Activated CD8-positive, alpha-beta T cell treated with anti-CD3 and anti-CD28 coated beads, Interleukin-2, amount 10 ng/mL, durations not matched to agents 7 days and 5 days (primary cell): ENCODE measurements around the gene PCAT6. TPM values are rescaled to one million over a fixed set of nuclear protein-coding genes. Genes with fewer than 3 reads are reported as not detected.

Experiments
- ATAC-seq: fragments of 150-1000 bp; cut with Tn5 transposase; one replicate; pipeline ENCODE4 v1.10.0; 2021; ENCODE audit warnings: moderate library complexity
- CTCF ChIA-PET: fragments of 350-600 bp; sonication (Branson Sonifier 250); formaldehyde crosslinking; loops from one replicate; lab custom pipeline; 2021; ENCODE audit warnings: antibody characterized with exemption; lab: Charles Lee
- POLR2A ChIA-PET: fragments of 350-600 bp; sonication (Branson Sonifier 250); formaldehyde crosslinking; loops from one replicate; lab custom pipeline; 2021; ENCODE audit warnings: antibody characterized with exemption; lab: Charles Lee
- DNase-seq: peaks from one replicate; pipeline ENCODE4 v3.0.0-alpha.2; 2020
- H3K27ac Mint-ChIP-seq: one replicate; pipeline ENCODE4 v1.8.0; 2021; ENCODE audit warnings: mild to moderate bottlenecking, mixed read lengths
- H3K27me3 Mint-ChIP-seq: one replicate; pipeline ENCODE4 v1.8.0; 2021; ENCODE audit warnings: low read depth, mixed read lengths
- H3K36me3 Mint-ChIP-seq: one replicate; pipeline ENCODE4 v1.8.0; 2021; ENCODE audit warnings: low read depth, mixed read lengths
- H3K4me1 Mint-ChIP-seq: one replicate; pipeline ENCODE4 v1.8.0; 2021; ENCODE audit warnings: low read depth, mixed read lengths
- H3K4me3 Mint-ChIP-seq: one replicate; pipeline ENCODE4 v1.8.0; 2021; ENCODE audit warnings: mild to moderate bottlenecking, mixed read lengths
- H3K9me3 Mint-ChIP-seq: one replicate; pipeline ENCODE4 v1.8.0; 2022; ENCODE audit warnings: mixed read lengths; ENCODE audit not compliant: insufficient read depth
- total RNA-seq, 2 experiments: library from RNA; stranded (reverse); gene quantifications; one replicate each; pipeline ENCODE4 v1.2.3, GENCODE V29; 2021

Gene PCAT6
- total RNA-seq, 2 experiments from 2014 or later = 0.83 TPM; not detected in 1

GRCh38 chr1:202831906-202832305, 21.2 kb downstream of the PCAT6 start:
- no peak for DNase-seq
- peaks cover 6% of the 10 kb centered on the region for H3K27me3 Mint-ChIP-seq
- CTCF ChIA-PET = no interaction called here
- ATAC-seq = no peak
- POLR2A ChIA-PET = no interaction called here
- H3K36me3 Mint-ChIP-seq = no peaks in the 10 kb centered on the region
- peaks cover 57% of the 10 kb centered on the region for H3K4me1 Mint-ChIP-seq
- no peaks in the 10 kb centered on the region for H3K9me3 Mint-ChIP-seq
- H3K4me3 Mint-ChIP-seq = no peak overlapping the region
- H3K27ac Mint-ChIP-seq = no peak overlapping the region

- H3K4me1 Mint-ChIP-seq = peaks cover 71% of the 10 kb centered on the region
- no peaks in the 10 kb centered on the region for H3K27me3 Mint-ChIP-seq
- H3K27ac Mint-ChIP-seq = peak overlapping the region; percentile 84
- H3K9me3 Mint-ChIP-seq = no peaks in the 10 kb centered on the region
- H3K4me3 Mint-ChIP-seq = peak overlapping the region; percentile 49
- no peaks in the 10 kb centered on the region for H3K36me3 Mint-ChIP-seq
- POLR2A ChIA-PET = interaction anchor here (1.2 to 1.9 kb wide), 4 partner anchors 9 to 92 kb away, joined by 3 to 10 read pairs (median 4); partner anchors contain the start of genes KLHL12 and PCAT6
- CTCF ChIA-PET = interaction anchor here (0.8 to 1.8 kb wide), 5 partner anchors 9 to 54 kb away, joined by 3 to 6 read pairs (median 3); partner anchors contain the start of gene KDM5B
- peak; percentile 43 for ATAC-seq
- DNase-seq = peak; percentile 41
These were observed 24.2 kb downstream of the PCAT6 start for GRCh38 chr1:202834771-202835547.

GRCh38 chr1:202835548-202836072, 24.9 kb downstream of the PCAT6 start:
- Mint-ChIP-seq H3K27me3 (no peaks in the 10 kb centered on the region), H3K4me3 (peak overlapping the region; percentile 49)

GRCh38 chr1:202836623-202837403, 26.1 kb downstream of the PCAT6 start:
- H3K27ac Mint-ChIP-seq = peak overlapping the region; percentile 77
- ATAC-seq = no peak
- no peaks in the 10 kb centered on the region for H3K9me3 Mint-ChIP-seq
- H3K27me3 Mint-ChIP-seq = no peaks in the 10 kb centered on the region
- no peak for DNase-seq
- ChIA-PET POLR2A (interaction anchor here (1.9 kb wide), 1 partner anchor 26 kb away, joined by 10 read pairs; the partner anchor contains the start of gene PCAT6), CTCF (interaction anchor here (1.0 to 1.2 kb wide), 3 partner anchors 15 to 162 kb away, joined by 3 to 5 read pairs (median 5); no protein-coding TSS in a partner anchor)
- peak overlapping the region; percentile 49 for H3K4me3 Mint-ChIP-seq
- peaks cover 66% of the 10 kb centered on the region for H3K4me1 Mint-ChIP-seq
- H3K36me3 Mint-ChIP-seq = no peaks in the 10 kb centered on the region

More at GRCh38 chr1:202835548-202836072, 24.9 kb downstream of the PCAT6 start:
- CTCF ChIA-PET = interaction anchor here (0.8 to 1.8 kb wide), 7 partner anchors 9 to 164 kb away, joined by 3 to 6 read pairs (median 4); no protein-coding TSS in a partner anchor
- no peaks in the 10 kb centered on the region for H3K36me3 Mint-ChIP-seq
- DNase-seq (peak; percentile 70), ATAC-seq (peak; percentile 87)
- H3K27ac Mint-ChIP-seq = peak overlapping the region; percentile 84
- no peaks in the 10 kb centered on the region for H3K9me3 Mint-ChIP-seq
- H3K4me1 Mint-ChIP-seq = peaks cover 71% of the 10 kb centered on the region
- POLR2A ChIA-PET = interaction anchor here (0.5 to 1.9 kb wide), 5 partner anchors 9 to 471 kb away, joined by 3 to 10 read pairs (median 3); partner anchors contain the start of gene PCAT6

- CTCF ChIA-PET = no interaction called here
- no peak overlapping the region for H3K4me3 Mint-ChIP-seq
- H3K4me1 Mint-ChIP-seq = peaks cover 56% of the 10 kb centered on the region
- POLR2A ChIA-PET = no interaction called here
- H3K27ac Mint-ChIP-seq = peak overlapping the region; percentile 19
- no peaks in the 10 kb centered on the region for H3K9me3 Mint-ChIP-seq
- H3K27me3 Mint-ChIP-seq = no peaks in the 10 kb centered on the region
- DNase-seq = no peak
- no peaks in the 10 kb centered on the region for H3K36me3 Mint-ChIP-seq
- no peak for ATAC-seq
These were observed 27.1 kb downstream of the PCAT6 start for GRCh38 chr1:202837746-202838262.

GRCh38 chr1:202843081-202843480, 32.3 kb downstream of the PCAT6 start:
- ChIA-PET POLR2A (no interaction called here), CTCF (no interaction called here)
- H3K4me1 Mint-ChIP-seq = peaks cover 6% of the 10 kb centered on the region
- H3K27ac Mint-ChIP-seq = no peak overlapping the region
- no peaks in the 10 kb centered on the region for H3K9me3 Mint-ChIP-seq
- H3K36me3 Mint-ChIP-seq = no peaks in the 10 kb centered on the region
- no peak overlapping the region for H3K4me3 Mint-ChIP-seq
- no peak for ATAC-seq
- peaks cover 3% of the 10 kb centered on the region for H3K27me3 Mint-ChIP-seq
- no peak for DNase-seq

GRCh38 chr1:202844259-202844658, 33.5 kb downstream of the PCAT6 start:
- DNase-seq = no peak
- Mint-ChIP-seq H3K36me3 (no peaks in the 10 kb centered on the region), H3K27ac (no peak overlapping the region), H3K4me1 (peaks cover 6% of the 10 kb centered on the region), H3K9me3 (no peaks in the 10 kb centered on the region), H3K4me3 (no peak overlapping the region), H3K27me3 (peaks cover 3% of the 10 kb centered on the region)
- ChIA-PET POLR2A (no interaction called here), CTCF (interaction anchor here (1.8 kb wide), 1 partner anchor 9 kb away, joined by 6 read pairs; no protein-coding TSS in a partner anchor)
- ATAC-seq = no peak

GRCh38 chr1:202844935-202845334, 34.2 kb downstream of the PCAT6 start:
- ATAC-seq (no peak), DNase-seq (no peak)
- peaks cover 3% of the 10 kb centered on the region for H3K27me3 Mint-ChIP-seq
- peaks cover 6% of the 10 kb centered on the region for H3K4me1 Mint-ChIP-seq
- H3K27ac Mint-ChIP-seq = no peak overlapping the region
- no peaks in the 10 kb centered on the region for H3K36me3 Mint-ChIP-seq
- ChIA-PET POLR2A (no interaction called here), CTCF (interaction anchor here (0.9 to 1.8 kb wide), 3 partner anchors 10 to 194 kb away, joined by 3 to 6 read pairs (median 3); no protein-coding TSS in a partner anchor)
- no peaks in the 10 kb centered on the region for H3K9me3 Mint-ChIP-seq
- H3K4me3 Mint-ChIP-seq = no peak overlapping the region

- H3K4me1 Mint-ChIP-seq = peaks cover 13% of the 10 kb centered on the region
- POLR2A ChIA-PET = no interaction called here
- DNase-seq (no peak), ATAC-seq (no peak)
- H3K4me3 Mint-ChIP-seq = no peak overlapping the region
- H3K27ac Mint-ChIP-seq = no peak overlapping the region
- H3K27me3 Mint-ChIP-seq = peaks cover 3% of the 10 kb centered on the region
- no peaks in the 10 kb centered on the region for H3K36me3 Mint-ChIP-seq
- CTCF ChIA-PET = interaction anchor here (1.2 kb wide), 1 partner anchor 129 kb away, joined by 3 read pairs; no protein-coding TSS in a partner anchor
- H3K9me3 Mint-ChIP-seq = no peaks in the 10 kb centered on the region
These were observed 37.4 kb downstream of the PCAT6 start for GRCh38 chr1:202848191-202848542.

GRCh38 chr1:202850593-202851362, 40.0 kb downstream of the PCAT6 start:
- ChIA-PET CTCF (interaction anchor here (0.9 to 3.8 kb wide), 7 partner anchors 12 to 150 kb away, joined by 3 to 26 read pairs (median 4); partner anchors contain the start of gene PCAT6), POLR2A (no interaction called here)
- Mint-ChIP-seq H3K36me3 (no peaks in the 10 kb centered on the region), H3K9me3 (no peaks in the 10 kb centered on the region), H3K27ac (no peak overlapping the region), H3K4me1 (peaks cover 13% of the 10 kb centered on the region), H3K4me3 (no peak overlapping the region), H3K27me3 (peaks cover 3% of the 10 kb centered on the region)
- DNase-seq (no peak), ATAC-seq (no peak)
